ENCODE data around the gene GMEB2. TPM values are rescaled to one million over a fixed set of nuclear protein-coding genes. Genes with fewer than 3 reads are reported as not detected.
A peak's percentile ranks its signal among the peaks of the same experiment; 100 is the strongest.
"Not testable (repeated sequence)": the region's sequence is repeated elsewhere in the genome, so short reads cannot be mapped to it uniquely, and the experiment has no call there.

GMEB2 gene
- total RNA-seq, 1 experiment from 2014 or later = 8.4 TPM

DNA sequence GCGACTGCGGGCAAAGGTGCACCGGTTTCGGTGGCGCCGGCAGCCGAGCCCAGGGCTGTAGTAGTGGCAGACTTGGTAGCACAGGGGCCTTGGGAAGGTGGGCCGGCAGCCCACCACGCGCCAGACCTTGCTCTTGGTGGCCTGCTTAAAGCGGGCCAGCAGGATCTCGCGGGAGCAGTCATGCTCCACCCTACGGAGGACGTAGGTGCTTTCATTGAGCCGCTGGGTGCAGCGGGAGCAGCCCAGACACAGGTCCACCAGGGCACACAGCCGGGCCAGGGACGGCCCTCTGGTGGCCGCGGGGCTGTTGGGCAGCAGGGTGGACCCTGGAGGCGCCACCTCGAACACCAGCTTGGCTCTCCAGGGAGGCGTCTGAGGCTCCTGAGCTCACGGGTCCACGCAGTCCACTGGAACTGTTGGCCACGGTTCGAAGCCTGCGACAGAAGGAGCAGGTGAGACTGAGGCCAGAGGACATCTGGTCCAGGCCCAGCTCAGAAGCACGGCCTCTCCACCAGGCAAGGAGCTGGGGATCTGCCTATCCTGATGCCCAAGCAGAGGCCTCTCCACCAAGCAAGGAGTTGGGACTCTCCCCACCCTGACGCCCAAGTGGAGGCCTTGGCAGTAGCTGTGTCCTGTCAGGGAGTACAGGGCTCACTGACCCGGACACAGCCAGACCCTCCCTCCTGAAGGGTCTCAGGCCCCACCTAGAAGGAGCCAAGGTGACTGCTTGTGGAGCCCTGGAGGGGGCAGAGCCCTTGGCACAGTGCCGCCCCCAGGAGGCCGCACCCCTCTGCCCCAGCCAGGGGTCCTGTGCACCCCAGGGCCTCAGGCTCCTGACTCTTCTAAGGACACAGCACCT lies 53.9 kb downstream of the GMEB2 start:
- H3K79me2 ChIP-seq (ENCODE audit: low read length) = no peaks in the 10 kb centered on the region
- no peaks in the 10 kb centered on the region for H3K27me3 ChIP-seq (ENCODE audit: low read length)
- peak; percentile 38 for DNase-seq
- peak overlapping the region; percentile 80 for H3K9ac ChIP-seq (ENCODE audit: low read length)
- H3K9me3 ChIP-seq (ENCODE audit: low read length) = no peaks in the 10 kb centered on the region
- H3K27ac ChIP-seq (ENCODE audit: low read length) = no peak overlapping the region
- no peak overlapping the region for H2AFZ ChIP-seq (ENCODE audit: low read length)
- peak overlapping the region; percentile 97 for H3K4me2 ChIP-seq (ENCODE audit: low read depth, low read length, poor library complexity, severe bottlenecking)
- H3K4me3 ChIP-seq (ENCODE audit: low read length) = peak overlapping the region; percentile 90
- H3K9me2 ChIP-seq (replicated peaks; ENCODE audit: insufficient read depth, low read length) = no peaks in the 10 kb centered on the region
- no peaks in the 10 kb centered on the region for H3K36me3 ChIP-seq (ENCODE audit: insufficient read depth, low read length)
- H4K20me1 ChIP-seq (ENCODE audit: insufficient read depth, low read depth, low read length) = 0 out of 2 replicates have a peak, but pooled peaks cover 11% of the 10 kb centered on the region
- peaks cover 12% of the 10 kb centered on the region for H3K4me1 ChIP-seq (ENCODE audit: low read length)

DNA sequence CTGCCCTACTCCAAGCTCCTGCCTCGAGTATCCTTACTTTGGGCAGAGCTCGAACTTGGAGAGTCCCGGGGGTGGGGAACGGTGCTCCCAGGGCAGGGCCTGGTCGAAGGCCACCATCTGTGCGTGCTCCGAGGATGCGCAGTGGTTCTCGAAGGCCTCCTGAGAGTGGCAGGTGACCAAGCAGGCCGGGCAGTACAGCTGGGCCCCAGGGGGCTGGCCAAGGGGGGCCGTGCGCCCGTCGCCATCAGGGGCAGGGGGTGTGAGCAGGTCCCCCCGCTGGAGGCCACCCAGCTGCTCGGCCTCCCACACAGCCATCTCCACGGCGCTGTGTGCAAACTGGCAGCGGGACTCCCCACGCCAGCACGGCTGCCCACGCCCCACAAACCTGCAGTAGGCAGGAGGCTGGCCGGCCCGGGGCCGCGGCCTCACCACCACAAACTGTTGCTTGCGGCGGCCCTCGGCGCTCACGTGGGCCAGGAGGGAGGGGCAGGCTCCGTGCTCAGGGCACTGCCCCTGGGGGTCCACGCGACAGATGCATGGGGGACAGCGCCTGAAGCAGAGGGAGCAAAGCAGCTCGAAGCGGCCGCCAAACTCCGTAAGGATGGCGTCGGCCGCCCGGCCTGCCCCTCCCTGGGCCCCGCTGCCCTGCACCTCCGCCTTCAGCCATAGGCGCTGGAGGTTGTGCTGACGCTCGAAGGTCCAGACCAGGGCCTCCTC lies 54.7 kb downstream of the GMEB2 start:
- Histone ChIP-seq H3K4me2 (ENCODE audit: low read depth, low read length, poor library complexity, severe bottlenecking) (no peak overlapping the region), H3K9ac (ENCODE audit: low read length) (no peak overlapping the region), H3K9me2 (replicated peaks; ENCODE audit: insufficient read depth, low read length) (no peaks in the 10 kb centered on the region), H3K27ac (ENCODE audit: low read length) (no peak overlapping the region), H3K36me3 (ENCODE audit: insufficient read depth, low read length) (no peaks in the 10 kb centered on the region), H3K79me2 (ENCODE audit: low read length) (no peaks in the 10 kb centered on the region), H3K4me3 (ENCODE audit: low read length) (no peak overlapping the region), H2AFZ (ENCODE audit: low read length) (no peak overlapping the region), H3K4me1 (ENCODE audit: low read length) (peaks cover 12% of the 10 kb centered on the region), H3K9me3 (ENCODE audit: low read length) (no peaks in the 10 kb centered on the region), H3K27me3 (ENCODE audit: low read length) (no peaks in the 10 kb centered on the region), H4K20me1 (ENCODE audit: insufficient read depth, low read depth, low read length) (0 out of 2 replicates have a peak, but pooled peaks cover 11% of the 10 kb centered on the region)
- DNase-seq = no peak

DNA sequence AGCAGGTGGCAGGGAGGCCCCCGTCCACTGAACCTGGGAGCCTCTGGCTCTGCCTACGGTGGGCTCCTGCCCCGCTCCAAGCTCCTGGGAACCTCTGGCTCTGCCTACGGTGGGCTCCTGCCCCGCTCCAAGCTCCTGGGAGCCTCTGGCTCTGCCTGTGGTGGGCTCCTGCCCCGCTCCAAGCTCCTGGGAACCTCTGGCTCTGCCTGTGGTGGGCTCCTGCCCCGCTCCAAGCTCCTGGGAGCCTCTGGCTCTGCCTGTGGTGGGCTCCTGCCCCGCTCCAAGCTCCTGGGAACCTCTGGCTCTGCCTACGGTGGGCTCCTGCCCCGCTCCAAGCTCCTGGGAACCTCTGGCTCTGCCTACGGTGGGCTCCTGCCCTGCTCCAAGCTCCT lies 55.8 kb downstream of the GMEB2 start:
- H3K27me3 ChIP-seq (ENCODE audit: low read length); H2AFZ ChIP-seq (ENCODE audit: low read length); DNase-seq; H3K27ac ChIP-seq (ENCODE audit: low read length); H3K4me2 ChIP-seq (ENCODE audit: low read depth, low read length, poor library complexity, severe bottlenecking); H3K36me3 ChIP-seq (ENCODE audit: insufficient read depth, low read length); H3K79me2 ChIP-seq (ENCODE audit: low read length); H3K9ac ChIP-seq (ENCODE audit: low read length); H3K9me2 ChIP-seq (replicated peaks; ENCODE audit: insufficient read depth, low read length); H3K9me3 ChIP-seq (ENCODE audit: low read length); H3K4me3 ChIP-seq (ENCODE audit: low read length): not testable (repeated sequence)
- Histone ChIP-seq H3K4me1 (ENCODE audit: low read length) (peaks cover 12% of the 10 kb centered on the region), H4K20me1 (ENCODE audit: insufficient read depth, low read depth, low read length) (0 out of 2 replicates have a peak, but pooled peaks cover 11% of the 10 kb centered on the region)

DNA sequence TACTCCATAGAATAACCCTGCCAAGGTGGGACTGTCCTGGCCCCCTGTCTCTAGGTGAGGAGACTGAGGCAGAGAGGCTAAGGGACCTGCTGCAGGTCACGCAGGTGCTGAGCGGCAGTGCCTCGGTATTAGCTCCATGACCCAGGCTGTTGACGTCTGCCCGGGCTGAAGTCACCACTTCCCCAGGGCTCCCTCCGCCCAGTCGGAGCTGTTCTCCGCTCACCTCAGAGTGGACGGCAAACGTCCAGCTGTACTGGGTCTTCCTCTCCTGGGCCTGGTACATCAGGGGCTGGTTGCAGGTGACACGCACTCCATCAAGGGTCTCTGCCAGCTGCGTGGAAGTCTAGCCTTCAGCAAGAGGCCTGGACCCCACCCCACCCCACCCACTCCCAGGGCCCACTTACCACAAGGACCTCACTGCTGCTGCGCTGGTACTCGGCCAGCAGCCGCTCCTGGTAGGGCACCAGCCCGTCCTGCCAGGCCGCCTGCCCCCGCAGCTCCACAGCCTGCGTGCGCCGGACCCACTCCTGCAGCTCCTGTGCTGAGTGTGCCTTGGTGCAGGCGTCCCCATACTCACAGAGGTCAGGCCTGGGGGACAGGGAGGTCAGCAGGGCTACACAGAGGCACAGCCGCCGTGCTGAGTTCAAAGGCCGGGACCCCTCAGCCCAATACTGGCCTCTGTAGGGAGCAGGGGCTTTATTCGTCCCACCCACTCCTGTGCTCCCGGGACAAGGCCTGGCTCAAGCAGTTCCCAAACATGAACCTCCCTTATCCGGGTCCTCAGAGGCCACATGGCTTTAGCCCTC lies 56.4 kb downstream of the GMEB2 start:
- H3K4me2 ChIP-seq (ENCODE audit: low read depth, low read length, poor library complexity, severe bottlenecking) = no peak overlapping the region
- H3K4me1 ChIP-seq (ENCODE audit: low read length) = peaks cover 12% of the 10 kb centered on the region
- H3K27me3 ChIP-seq (ENCODE audit: low read length) = no peaks in the 10 kb centered on the region
- H3K9me3 ChIP-seq (ENCODE audit: low read length) = no peaks in the 10 kb centered on the region
- H3K9ac ChIP-seq (ENCODE audit: low read length) = no peak overlapping the region
- no peaks in the 10 kb centered on the region for H3K79me2 ChIP-seq (ENCODE audit: low read length)
- no peaks in the 10 kb centered on the region for H3K36me3 ChIP-seq (ENCODE audit: insufficient read depth, low read length)
- no peak overlapping the region for H3K27ac ChIP-seq (ENCODE audit: low read length)
- no peak overlapping the region for H3K4me3 ChIP-seq (ENCODE audit: low read length)
- peak; percentile 38 for DNase-seq
- H3K9me2 ChIP-seq (replicated peaks; ENCODE audit: insufficient read depth, low read length) = no peaks in the 10 kb centered on the region
- no peak overlapping the region for H2AFZ ChIP-seq (ENCODE audit: low read length)
- 0 out of 2 replicates have a peak, but pooled peaks cover 11% of the 10 kb centered on the region for H4K20me1 ChIP-seq (ENCODE audit: insufficient read depth, low read depth, low read length)

DNA sequence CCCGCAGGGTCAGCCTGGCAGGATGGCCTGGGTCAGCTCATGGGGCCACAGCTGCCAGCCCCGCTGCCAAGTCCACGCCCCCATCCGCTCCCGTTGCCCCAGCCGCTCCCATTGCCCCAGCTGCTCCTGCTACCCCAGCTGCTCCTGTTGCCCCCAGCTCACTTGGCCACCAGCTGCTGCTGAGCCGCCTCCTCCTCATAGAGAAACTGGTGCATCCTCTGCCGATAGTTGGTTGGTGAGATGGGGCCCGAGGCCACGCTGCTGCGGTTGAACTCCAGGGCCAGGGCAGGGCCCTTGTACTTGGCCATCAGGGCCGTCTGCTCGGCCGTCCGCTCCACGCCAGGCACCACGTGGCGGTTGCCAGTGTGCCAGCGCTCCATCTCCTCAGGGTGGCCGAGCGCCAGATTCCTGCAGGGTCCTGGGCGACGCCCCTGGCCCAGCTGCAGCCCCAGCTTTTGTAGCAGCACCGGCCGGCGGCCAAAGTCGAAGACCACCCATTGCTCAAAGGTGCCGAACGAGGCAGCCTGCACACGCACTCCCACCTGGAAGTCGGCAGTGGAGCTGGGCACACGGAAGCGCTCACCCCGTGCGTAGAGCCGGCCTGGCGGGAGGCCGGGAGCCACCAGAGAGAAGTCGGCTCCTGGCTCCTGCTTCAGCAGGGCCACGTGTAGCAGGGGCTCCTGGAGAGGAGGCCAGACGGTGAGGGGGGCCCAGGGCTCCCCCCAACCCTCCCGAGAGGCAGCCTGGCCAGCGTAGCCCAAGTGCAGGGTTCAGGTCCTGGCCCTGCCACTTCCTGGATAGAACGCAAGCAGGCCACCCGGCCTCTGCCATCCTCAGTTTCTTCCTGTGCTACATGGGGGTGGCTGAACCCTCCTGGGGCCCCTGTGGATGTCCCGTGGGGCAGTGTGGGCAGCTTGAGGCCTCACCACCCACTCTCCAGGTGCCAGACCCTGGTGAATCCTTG lies 57.6 kb downstream of the GMEB2 start:
- Histone ChIP-seq H2AFZ (ENCODE audit: low read length) (no peak overlapping the region), H3K4me1 (ENCODE audit: low read length) (peaks cover 8% of the 10 kb centered on the region), H3K9me3 (ENCODE audit: low read length) (no peaks in the 10 kb centered on the region), H4K20me1 (ENCODE audit: insufficient read depth, low read depth, low read length) (0 out of 2 replicates have a peak, but pooled peaks cover 11% of the 10 kb centered on the region), H3K36me3 (ENCODE audit: insufficient read depth, low read length) (no peaks in the 10 kb centered on the region), H3K9me2 (replicated peaks; ENCODE audit: insufficient read depth, low read length) (no peaks in the 10 kb centered on the region), H3K27me3 (ENCODE audit: low read length) (no peaks in the 10 kb centered on the region), H3K79me2 (ENCODE audit: low read length) (no peaks in the 10 kb centered on the region), H3K27ac (ENCODE audit: low read length) (no peak overlapping the region), H3K4me3 (ENCODE audit: low read length) (no peak overlapping the region), H3K4me2 (ENCODE audit: low read depth, low read length, poor library complexity, severe bottlenecking) (no peak overlapping the region), H3K9ac (ENCODE audit: low read length) (no peak overlapping the region)
- DNase-seq = no peak

DNA sequence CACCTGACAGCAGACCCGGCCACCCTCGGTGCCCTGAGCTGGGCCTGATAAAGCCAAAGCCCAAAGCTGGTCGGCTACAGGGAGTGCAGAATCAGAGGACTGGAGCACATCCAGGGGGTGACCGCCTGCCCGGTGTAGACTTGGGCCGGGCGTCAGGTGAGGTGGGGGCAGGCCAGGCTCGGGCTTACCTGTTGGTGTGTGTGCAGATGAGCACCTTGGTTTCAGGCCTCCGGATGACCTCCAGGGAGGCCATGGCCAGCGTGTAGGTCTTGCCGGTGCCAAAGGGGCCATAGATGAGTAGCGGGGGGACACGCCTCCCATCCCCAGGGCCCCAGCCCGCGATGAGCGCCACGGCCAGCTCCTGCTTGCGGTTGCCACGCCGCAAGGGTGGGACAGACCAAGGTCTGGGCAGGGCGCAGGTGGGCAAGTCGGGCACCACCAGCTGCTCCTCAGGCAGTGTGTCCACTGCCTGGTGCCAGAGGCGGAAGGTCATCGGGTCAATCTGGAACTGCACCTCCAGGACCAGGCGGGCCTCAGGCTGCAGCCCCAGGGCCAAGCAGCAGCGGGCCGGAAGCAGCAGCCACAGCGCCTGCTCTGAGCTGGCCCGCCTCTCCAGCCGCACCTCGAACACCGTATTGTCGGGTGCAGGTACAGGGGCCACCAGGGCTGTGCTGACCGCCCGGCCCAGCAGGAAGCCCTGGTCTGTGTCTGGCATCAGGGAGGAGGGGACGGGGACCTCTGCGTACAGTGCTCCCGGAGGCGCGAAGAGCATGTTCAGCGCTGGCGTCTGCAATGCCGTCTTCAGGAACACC lies 58.5 kb downstream of the GMEB2 start:
- Histone ChIP-seq H2AFZ (ENCODE audit: low read length) (no peak overlapping the region), H3K9ac (ENCODE audit: low read length) (no peak overlapping the region), H3K4me1 (ENCODE audit: low read length) (peaks cover 4% of the 10 kb centered on the region), H3K4me2 (ENCODE audit: low read depth, low read length, poor library complexity, severe bottlenecking) (no peak overlapping the region), H3K4me3 (ENCODE audit: low read length) (no peak overlapping the region), H3K79me2 (ENCODE audit: low read length) (no peaks in the 10 kb centered on the region), H3K27me3 (ENCODE audit: low read length) (no peaks in the 10 kb centered on the region), H3K27ac (ENCODE audit: low read length) (no peak overlapping the region), H3K9me2 (replicated peaks; ENCODE audit: insufficient read depth, low read length) (no peaks in the 10 kb centered on the region), H3K9me3 (ENCODE audit: low read length) (no peaks in the 10 kb centered on the region), H3K36me3 (ENCODE audit: insufficient read depth, low read length) (no peaks in the 10 kb centered on the region), H4K20me1 (ENCODE audit: insufficient read depth, low read depth, low read length) (0 out of 2 replicates have a peak, but pooled peaks cover 8% of the 10 kb centered on the region)
- no peak for DNase-seq
